Measurements from ENCODE around the gene ABCA4. TPM values are rescaled to one million over a fixed set of nuclear protein-coding genes. Genes with fewer than 3 reads are reported as not detected.

Gene ABCA4
- total RNA-seq, 2 donors from 2014 or later, result 0.41 to 0.85 TPM

GRCh38 chr1:94038511-94038910, 82.4 kb downstream of the ABCA4 start:
- WGBS, result 83% methylated on average over 3 of the region's 3 CpGs
- intact Hi-C loops (cut with DNase I), result no loop called here
- Histone ChIP-seq H3K4me3 (no peak overlapping the region), H3K36me3 (no peaks in the 10 kb centered on the region), H3K27me3 (replicated peaks; ENCODE audit: insufficient read depth) (no peaks in the 10 kb centered on the region), H3K27ac (peak overlapping the region; percentile 32), H3K9me3 (no peaks in the 10 kb centered on the region), H3K4me1 (replicated peaks) (peaks cover 17% of the 10 kb centered on the region)
- TF ChIP-seq POLR2A (IDR thresholded peaks at IDR 0.05), result no peak
- TF ChIP-seq, protein P1, sequence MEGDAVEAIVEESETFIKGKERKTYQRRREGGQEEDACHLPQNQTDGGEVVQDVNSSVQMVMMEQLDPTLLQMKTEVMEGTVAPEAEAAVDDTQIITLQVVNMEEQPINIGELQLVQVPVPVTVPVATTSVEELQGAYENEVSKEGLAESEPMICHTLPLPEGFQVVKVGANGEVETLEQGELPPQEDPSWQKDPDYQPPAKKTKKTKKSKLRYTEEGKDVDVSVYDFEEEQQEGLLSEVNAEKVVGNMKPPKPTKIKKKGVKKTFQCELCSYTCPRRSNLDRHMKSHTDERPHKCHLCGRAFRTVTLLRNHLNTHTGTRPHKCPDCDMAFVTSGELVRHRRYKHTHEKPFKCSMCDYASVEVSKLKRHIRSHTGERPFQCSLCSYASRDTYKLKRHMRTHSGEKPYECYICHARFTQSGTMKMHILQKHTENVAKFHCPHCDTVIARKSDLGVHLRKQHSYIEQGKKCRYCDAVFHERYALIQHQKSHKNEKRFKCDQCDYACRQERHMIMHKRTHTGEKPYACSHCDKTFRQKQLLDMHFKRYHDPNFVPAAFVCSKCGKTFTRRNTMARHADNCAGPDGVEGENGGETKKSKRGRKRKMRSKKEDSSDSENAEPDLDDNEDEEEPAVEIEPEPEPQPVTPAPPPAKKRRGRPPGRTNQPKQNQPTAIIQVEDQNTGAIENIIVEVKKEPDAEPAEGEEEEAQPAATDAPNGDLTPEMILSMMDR (IDR thresholded peaks at IDR 0.05), result no peak
- no peak for TF ChIP-seq POLR2AphosphoS5 (IDR thresholded peaks at IDR 0.05)
- no peak for DNase-seq (ENCODE audit: low spot score)

DNA sequence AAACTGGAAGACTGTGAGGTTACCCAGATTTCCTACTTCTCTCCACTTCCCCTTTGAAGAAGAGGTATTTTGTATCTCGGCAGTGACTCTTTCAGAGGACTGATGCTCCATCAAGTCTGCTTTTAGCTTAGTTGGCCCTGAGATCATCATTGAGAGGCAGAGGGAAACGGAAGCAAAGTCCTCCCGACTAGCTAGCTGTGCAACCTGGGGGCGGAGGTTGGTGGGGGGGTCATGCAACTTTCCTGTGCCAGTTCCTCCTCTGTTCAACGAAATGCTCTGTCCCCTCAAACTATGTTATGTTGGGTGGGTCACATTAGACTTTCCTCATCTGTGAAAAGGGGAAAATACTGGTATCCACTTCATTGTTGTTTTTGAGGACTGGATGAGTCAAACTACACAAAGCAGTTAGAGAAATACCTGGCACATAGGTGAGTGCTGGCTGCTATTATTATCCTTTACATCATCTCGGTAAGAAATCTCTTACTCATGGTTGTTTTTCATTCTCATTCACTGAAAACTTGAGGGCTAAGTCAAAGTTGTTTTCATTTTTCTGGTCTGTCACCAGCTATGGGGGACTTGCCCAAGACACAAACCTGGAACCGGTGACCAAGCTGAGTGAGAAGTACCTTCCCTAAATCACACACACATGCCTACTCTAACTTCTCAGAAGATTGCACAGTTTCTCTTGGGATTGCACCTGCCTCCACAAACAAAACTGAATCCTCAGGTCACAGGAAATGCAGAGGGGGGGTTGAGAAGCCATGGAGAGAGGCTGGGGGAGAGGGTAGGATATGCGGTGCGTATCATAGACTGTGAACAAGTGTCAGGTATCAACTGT, 83.3 kb downstream of the ABCA4 start:
- intact Hi-C loops (cut with DNase I), result no loop called here
- H3K27ac ChIP-seq, result peak overlapping the region; percentile 23 to 76
- H3K27me3 ChIP-seq (replicated peaks; ENCODE audit: insufficient read depth), result no peaks in the 10 kb centered on the region
- peaks cover 17% of the 10 kb centered on the region for H3K4me1 ChIP-seq (replicated peaks)
- no peaks in the 10 kb centered on the region for H3K9me3 ChIP-seq
- TF ChIP-seq POLR2A (IDR thresholded peaks at IDR 0.05) (no peak), POLR2AphosphoS5 (IDR thresholded peaks at IDR 0.05) (no peak)
- TF ChIP-seq, protein P1 (IDR thresholded peaks at IDR 0.05), result no peak
- DNase-seq (ENCODE audit: low spot score), result no peak
- H3K36me3 ChIP-seq, result no peaks in the 10 kb centered on the region
- 79% methylated on average over 9 of the region's 9 CpGs for WGBS
- H3K4me3 ChIP-seq, result no peak overlapping the region

- H3K27me3 ChIP-seq (replicated peaks; ENCODE audit: insufficient read depth), result no peaks in the 10 kb centered on the region
- 22% methylated on average over 6 of the region's 6 CpGs for WGBS
- H3K36me3 ChIP-seq, result no peaks in the 10 kb centered on the region
- intact Hi-C loops (cut with DNase I), result no loop called here
- no peak overlapping the region for H3K4me3 ChIP-seq
- DNase-seq (ENCODE audit: low spot score), result no peak
- H3K27ac ChIP-seq, result peak overlapping the region; percentile 61 to 76
- peaks cover 17% of the 10 kb centered on the region for H3K4me1 ChIP-seq (replicated peaks)
- TF ChIP-seq, protein P1 (IDR thresholded peaks at IDR 0.05), result no peak
- TF ChIP-seq POLR2AphosphoS5 (IDR thresholded peaks at IDR 0.05) (peak; percentile 69), POLR2A (IDR thresholded peaks at IDR 0.05) (no peak)
- no peaks in the 10 kb centered on the region for H3K9me3 ChIP-seq
Measured at GRCh38 chr1:94036730-94037129, 84.2 kb downstream of the ABCA4 start.

- no peak for DNase-seq (ENCODE audit: low spot score)
- peaks cover 17% of the 10 kb centered on the region for H3K4me1 ChIP-seq (replicated peaks)
- TF ChIP-seq, protein P1 (IDR thresholded peaks at IDR 0.05), result no peak
- TF ChIP-seq POLR2AphosphoS5 (IDR thresholded peaks at IDR 0.05) (no peak), POLR2A (IDR thresholded peaks at IDR 0.05) (no peak)
- H3K36me3 ChIP-seq, result no peaks in the 10 kb centered on the region
- WGBS, result 81% methylated on average over 3 of the region's 3 CpGs
- no peaks in the 10 kb centered on the region for H3K9me3 ChIP-seq
- no peaks in the 10 kb centered on the region for H3K27me3 ChIP-seq (replicated peaks; ENCODE audit: insufficient read depth)
- H3K4me3 ChIP-seq, result no peak overlapping the region
- intact Hi-C loops (cut with DNase I), result no loop called here
- no peak overlapping the region for H3K27ac ChIP-seq
Measured at GRCh38 chr1:94033849-94034248, 87.1 kb downstream of the ABCA4 start.

DNA sequence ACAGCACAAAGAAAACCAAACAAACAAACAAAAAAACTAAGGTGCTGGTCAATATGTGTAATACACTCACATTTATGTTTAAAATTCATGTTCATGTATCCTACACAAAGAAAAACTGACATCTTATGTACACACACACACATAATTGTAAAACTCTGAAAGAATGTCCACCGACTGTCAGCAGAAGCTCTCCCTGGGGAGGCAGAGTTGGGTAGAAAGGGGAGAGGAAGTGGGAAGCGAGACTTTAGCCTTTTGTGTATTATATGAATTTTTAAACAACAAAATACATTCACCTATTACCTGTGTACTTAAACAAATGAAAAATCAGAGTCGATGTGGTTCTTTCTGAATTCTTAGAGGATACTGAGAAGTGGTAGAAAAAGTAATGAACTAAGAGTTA, 88.3 kb downstream of the ABCA4 start:
- DNase-seq (ENCODE audit: low spot score), result no peak
- no peaks in the 10 kb centered on the region for H3K27me3 ChIP-seq (replicated peaks; ENCODE audit: insufficient read depth)
- H3K4me1 ChIP-seq (replicated peaks), result peaks cover 14% of the 10 kb centered on the region
- H3K4me3 ChIP-seq, result no peak overlapping the region
- intact Hi-C loops (cut with DNase I), result no loop called here
- TF ChIP-seq, protein P1 (IDR thresholded peaks at IDR 0.05), result no peak
- TF ChIP-seq POLR2A (IDR thresholded peaks at IDR 0.05) (no peak), POLR2AphosphoS5 (IDR thresholded peaks at IDR 0.05) (no peak)
- no peak overlapping the region for H3K27ac ChIP-seq
- H3K9me3 ChIP-seq, result no peaks in the 10 kb centered on the region
- no peaks in the 10 kb centered on the region for H3K36me3 ChIP-seq
- 82% methylated on average over 3 of the region's 3 CpGs for WGBS
